Thyroid gland (tissue), 4 donors: ENCODE measurements around the gene KAZN. TPM values are rescaled to one million over a fixed set of nuclear protein-coding genes. Genes with fewer than 3 reads are reported as not detected.

Source experiments
- DNase-seq, 2 donors: peaks; one replicate each; pipeline ENCODE4 v3.0.0-alpha.2; 2019
- H3K27ac ChIP-seq, 3 donors: fragments of 200-600 bp; sonication (generic); 1 replicate in 2 of 3; 2 replicates in 1 of 3; pipeline ENCODE4 v1.5.1; 2016 to 2019; ENCODE audit warnings: mild to moderate bottlenecking in 1 of 3, moderate library complexity in 1 of 3
- H3K27me3 ChIP-seq: fragments of 200-600 bp; sonication (generic); one replicate; pipeline ENCODE4 v1.5.1; 2019
- H3K36me3 ChIP-seq, 2 donors: fragments of 200-600 bp; sonication (generic); one replicate each; pipeline ENCODE4 v1.5.1; 2016 to 2019
- H3K4me1 ChIP-seq, 2 donors: fragments of 200-600 bp; sonication (generic); one replicate each; pipeline ENCODE4 v1.5.1; 2017 to 2019
- H3K4me3 ChIP-seq, 3 donors: fragments of 200-600 bp; sonication (generic); replicated peaks in 1 of 3; 1 replicate in 2 of 3; 2 replicates in 1 of 3; pipeline ENCODE4 v1.5.1; 2016; ENCODE audit warnings: mild to moderate bottlenecking in 1 of 3
- H3K9me3 ChIP-seq: fragments of 200-600 bp; sonication (generic); one replicate; pipeline ENCODE4 v1.5.1; 2017
- POLR2A ChIP-seq, 2 donors: fragments of 450-650 bp; IDR thresholded peaks; one replicate each; pipeline ENCODE4 v1.6.1; 2017; ENCODE audit warnings: antibody characterized with exemption in 2 of 2, mild to moderate bottlenecking in 2 of 2, moderate library complexity in 1 of 2
- WGBS, 2 donors: methylation state at CpG; one replicate each; pipeline ENCODE4 v1.1.5; 2017; 5-methylcytosine and 5-hydroxymethylcytosine counted together
- intact Hi-C: fragments of 100-400 bp; cut with DNase I; formaldehyde crosslinking; loops from one replicate; pipeline ENCODE4 v1.15.1; 2023
- total RNA-seq, 4 donors: library from RNA; depleted of rRNA; stranded (reverse); fragments of >200 nt; gene quantifications; one replicate each; pipeline ENCODE4 v1.2.3, GENCODE V29; 2016
- TF ChIP-seq, protein P1 (sequence below), 6 experiments: fragments of 200-600 bp in 3 of 6; fragments of 450-650 bp in 3 of 6; sonication (generic) in 3 of 6; IDR thresholded peaks; one replicate each; pipeline ENCODE4 v1.5.1; 2016 to 2019; ENCODE audit warnings: antibody characterized with exemption in 6 of 6, mild to moderate bottlenecking in 2 of 6, inconsistent platforms in 1 of 6, moderate library complexity in 1 of 6

KAZN gene
- total RNA-seq, 4 donors from 2014 or later = 14.8 to 28.6 (median 18.2) TPM

DNA sequence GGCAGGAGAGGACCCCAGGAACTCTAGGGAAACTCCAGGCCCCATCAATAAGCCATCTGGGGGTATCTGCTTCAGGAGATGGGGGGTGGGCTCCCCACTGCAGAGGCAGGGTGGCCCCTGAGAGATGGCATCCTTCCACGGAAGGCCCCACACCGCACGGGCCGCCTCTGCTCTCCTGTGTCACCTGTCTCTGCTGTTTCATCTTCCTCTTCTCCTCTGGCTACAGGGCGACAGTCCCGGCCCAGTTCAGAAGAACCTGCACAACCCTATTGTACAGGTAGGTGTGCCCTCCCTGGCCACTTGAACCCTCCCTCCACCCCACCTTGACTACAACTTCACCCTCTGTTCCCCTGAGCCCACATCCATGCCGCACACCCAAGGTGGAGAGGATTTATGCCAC is 464.9 kb downstream of the KAZN start:
- intact Hi-C loops = no loop called here
- 94 to 95% methylated on average over 7 of the region's 7 CpGs for WGBS, 2 donors
- TF ChIP-seq POLR2A (IDR thresholded peaks at IDR 0.05) = no peak
- TF ChIP-seq, protein P1, sequence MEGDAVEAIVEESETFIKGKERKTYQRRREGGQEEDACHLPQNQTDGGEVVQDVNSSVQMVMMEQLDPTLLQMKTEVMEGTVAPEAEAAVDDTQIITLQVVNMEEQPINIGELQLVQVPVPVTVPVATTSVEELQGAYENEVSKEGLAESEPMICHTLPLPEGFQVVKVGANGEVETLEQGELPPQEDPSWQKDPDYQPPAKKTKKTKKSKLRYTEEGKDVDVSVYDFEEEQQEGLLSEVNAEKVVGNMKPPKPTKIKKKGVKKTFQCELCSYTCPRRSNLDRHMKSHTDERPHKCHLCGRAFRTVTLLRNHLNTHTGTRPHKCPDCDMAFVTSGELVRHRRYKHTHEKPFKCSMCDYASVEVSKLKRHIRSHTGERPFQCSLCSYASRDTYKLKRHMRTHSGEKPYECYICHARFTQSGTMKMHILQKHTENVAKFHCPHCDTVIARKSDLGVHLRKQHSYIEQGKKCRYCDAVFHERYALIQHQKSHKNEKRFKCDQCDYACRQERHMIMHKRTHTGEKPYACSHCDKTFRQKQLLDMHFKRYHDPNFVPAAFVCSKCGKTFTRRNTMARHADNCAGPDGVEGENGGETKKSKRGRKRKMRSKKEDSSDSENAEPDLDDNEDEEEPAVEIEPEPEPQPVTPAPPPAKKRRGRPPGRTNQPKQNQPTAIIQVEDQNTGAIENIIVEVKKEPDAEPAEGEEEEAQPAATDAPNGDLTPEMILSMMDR (IDR thresholded peaks at IDR 0.05) = no peak
- no peak overlapping the region for H3K4me3 ChIP-seq
- peaks cover 3 to 18% of the 10 kb centered on the region in 2 donors for H3K36me3 ChIP-seq
- H3K27ac ChIP-seq = no peak overlapping the region
- no peak for DNase-seq
- no peaks in the 10 kb centered on the region for H3K9me3 ChIP-seq
- no peaks in the 10 kb centered on the region for H3K27me3 ChIP-seq
- H3K4me1 ChIP-seq = no peaks in the 10 kb centered on the region

DNA sequence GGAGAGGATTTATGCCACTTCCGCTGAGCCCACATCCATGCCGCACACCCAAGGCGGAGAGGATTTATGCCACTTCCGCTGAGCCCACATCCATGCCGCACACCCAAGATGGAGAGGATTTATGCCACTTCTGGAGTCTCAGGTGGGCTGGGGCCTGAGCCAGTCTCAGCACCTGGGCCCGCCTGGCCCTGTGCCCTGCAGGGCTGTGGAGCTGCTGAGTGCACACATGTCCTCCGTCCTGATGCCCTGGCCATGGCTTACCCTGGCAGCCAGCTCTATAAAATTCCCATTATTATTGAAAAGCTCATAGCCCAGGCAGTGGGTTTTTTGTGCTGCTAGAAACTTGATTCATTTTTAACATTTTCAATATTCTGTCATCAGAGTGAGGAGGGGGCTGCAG is 465.3 kb downstream of the KAZN start:
- intact Hi-C loops = no loop called here
- Histone ChIP-seq H3K4me3 (no peak overlapping the region), H3K36me3 (peaks cover 0 to 14% of the 10 kb centered on the region in 2 donors), H3K27ac (no peak overlapping the region), H3K9me3 (no peaks in the 10 kb centered on the region), H3K4me1 (no peaks in the 10 kb centered on the region), H3K27me3 (no peaks in the 10 kb centered on the region)
- DNase-seq = no peak
- TF ChIP-seq POLR2A (IDR thresholded peaks at IDR 0.05) = no peak
- 94 to 100% methylated on average over 4 to 7 of the region's 7 CpGs for WGBS, 2 donors

DNA sequence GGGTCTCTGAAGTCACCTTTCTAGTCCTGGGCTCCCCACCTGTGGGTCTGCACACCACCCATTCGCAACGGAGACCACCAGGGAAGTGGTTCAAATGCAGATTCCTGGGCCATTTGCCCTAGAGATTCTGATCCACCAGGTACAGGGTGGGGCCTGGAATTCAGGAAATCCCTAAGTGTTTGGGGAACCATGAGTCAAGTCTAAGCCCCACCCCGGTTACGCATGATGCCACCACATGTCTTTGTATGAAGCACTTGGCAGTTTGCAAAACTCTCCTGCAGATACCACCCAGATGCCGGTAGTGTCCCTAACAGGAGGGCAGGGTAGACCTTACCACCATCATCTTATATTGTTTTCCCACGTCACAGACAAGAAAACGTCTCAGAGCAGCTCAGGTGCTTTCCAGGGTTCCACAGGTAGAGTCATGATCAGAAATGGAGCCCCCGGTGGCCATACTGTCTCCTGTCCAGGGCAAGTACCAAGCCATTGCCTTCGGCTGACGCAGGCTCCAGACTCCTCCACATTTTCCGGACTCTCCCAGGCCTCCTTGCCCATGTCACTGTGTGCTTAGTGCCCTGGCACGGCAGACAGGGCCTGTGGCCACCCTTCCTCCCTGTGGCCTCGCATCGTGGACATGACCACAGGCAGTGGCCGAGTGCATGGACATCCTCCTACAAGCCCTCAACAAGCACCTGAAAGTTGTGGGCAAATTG is 465.9 kb downstream of the KAZN start:
- intact Hi-C loops = no loop called here
- no peak overlapping the region for H3K4me3 ChIP-seq
- no peak overlapping the region for H3K27ac ChIP-seq
- DNase-seq = no peak
- 92 to 93% methylated on average over 15 of the region's 15 CpGs for WGBS, 2 donors
- H3K9me3 ChIP-seq = no peaks in the 10 kb centered on the region
- TF ChIP-seq, protein P1 (IDR thresholded peaks at IDR 0.05) = no peak
- no peak for TF ChIP-seq POLR2A (IDR thresholded peaks at IDR 0.05)
- H3K27me3 ChIP-seq = no peaks in the 10 kb centered on the region
- peaks cover 0 to 12% of the 10 kb centered on the region in 2 donors for H3K36me3 ChIP-seq
- no peaks in the 10 kb centered on the region for H3K4me1 ChIP-seq

DNA sequence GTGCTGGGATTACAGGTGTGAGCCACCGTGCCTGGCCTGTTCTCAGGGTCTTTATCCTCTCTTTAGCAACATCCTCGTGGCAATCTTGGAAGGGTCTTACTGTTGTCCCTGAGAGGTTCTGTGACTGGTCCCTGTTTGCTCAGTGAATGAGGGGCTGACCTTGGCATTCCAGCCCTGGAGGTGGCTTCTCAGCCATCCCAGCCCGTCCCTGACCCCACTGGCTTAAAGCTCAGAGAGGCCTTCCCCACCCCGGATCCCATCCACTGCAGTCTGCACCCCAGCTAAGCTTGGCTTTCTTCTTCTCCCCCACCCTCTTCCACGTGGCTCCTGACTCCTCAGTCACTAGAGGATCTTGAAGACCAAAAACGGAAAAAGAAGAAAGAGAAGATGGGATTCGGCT is 466.8 kb downstream of the KAZN start:
- DNase-seq = no peak
- H3K27me3 ChIP-seq = no peaks in the 10 kb centered on the region
- H3K9me3 ChIP-seq = no peaks in the 10 kb centered on the region
- 88 to 92% methylated on average over 7 of the region's 7 CpGs for WGBS, 2 donors
- TF ChIP-seq, protein P1 (IDR thresholded peaks at IDR 0.05) = no peak
- no peak for TF ChIP-seq POLR2A (IDR thresholded peaks at IDR 0.05)
- no peak overlapping the region for H3K27ac ChIP-seq
- H3K36me3 ChIP-seq = peaks cover 0 to 12% of the 10 kb centered on the region in 2 donors
- no peaks in the 10 kb centered on the region for H3K4me1 ChIP-seq
- intact Hi-C loops = no loop called here
- H3K4me3 ChIP-seq = no peak overlapping the region

DNA sequence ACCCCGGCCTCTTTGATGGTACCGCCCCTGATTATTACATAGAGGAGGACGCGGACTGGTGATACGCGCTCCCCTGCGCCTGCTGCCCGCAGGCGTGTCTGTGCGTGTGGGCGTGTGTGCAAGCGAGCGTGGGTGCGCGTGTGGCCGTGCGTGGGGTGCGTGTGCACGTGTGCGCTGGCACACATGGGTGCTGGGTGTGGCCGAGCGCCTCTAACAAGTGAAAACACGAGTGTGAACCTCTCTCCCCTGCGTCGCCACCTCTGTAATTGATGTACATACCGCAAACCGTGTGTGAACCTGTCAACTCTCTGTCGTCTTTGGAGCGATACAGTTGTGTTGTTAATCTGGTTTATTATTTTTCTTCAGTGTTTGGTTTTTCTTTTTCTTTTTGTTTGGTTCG is 467.3 kb downstream of the KAZN start:
- H3K27me3 ChIP-seq = no peaks in the 10 kb centered on the region
- peaks cover 0 to 12% of the 10 kb centered on the region in 2 donors for H3K36me3 ChIP-seq
- no peak overlapping the region for H3K27ac ChIP-seq
- no peak overlapping the region for H3K4me3 ChIP-seq
- H3K4me1 ChIP-seq = no peaks in the 10 kb centered on the region
- no peak for TF ChIP-seq POLR2A (IDR thresholded peaks at IDR 0.05)
- TF ChIP-seq, protein P1 (IDR thresholded peaks at IDR 0.05) = no peak
- H3K9me3 ChIP-seq = no peaks in the 10 kb centered on the region
- intact Hi-C loops = no loop called here
- DNase-seq = no peak
- WGBS, 2 donors = 93 to 95% methylated on average over 29 to 30 of the region's 30 CpGs
